Prostate gland (tissue), 2 donors: Measurements from ENCODE around the gene IL9R. TPM values are rescaled to one million over a fixed set of nuclear protein-coding genes. Genes with fewer than 3 reads are reported as not detected.
A peak's percentile ranks its signal among the peaks of the same experiment; 100 is the strongest.
"Not testable (repeated sequence)": the region's sequence is repeated elsewhere in the genome, so short reads cannot be mapped to it uniquely, and the experiment has no call there.

Experiments used
- DNase-seq: peaks from one replicate; pipeline ENCODE4 v3.0.0-alpha.2; 2019; ENCODE audit warnings: low spot score
- H3K27ac ChIP-seq, 2 donors: fragments of 200-600 bp; sonication (generic); 2 replicates each; pipeline ENCODE4 v1.5.1; 2017 to 2019
- H3K27me3 ChIP-seq: fragments of 200-600 bp; sonication (generic); replicated peaks from 2 replicates; pipeline ENCODE4 v1.5.1; 2019; ENCODE audit not compliant: insufficient read depth
- H3K36me3 ChIP-seq, 2 donors: fragments of 200-600 bp; sonication (generic); 1 replicate in 1 of 2; 2 replicates in 1 of 2; pipeline versions ENCODE4 v1.5.1 to v1.8.1; 2017 to 2019
- H3K4me1 ChIP-seq: fragments of 200-600 bp; sonication (generic); replicated peaks from 2 replicates; pipeline ENCODE4 v1.5.1; 2019
- H3K4me3 ChIP-seq, 2 donors: fragments of 200-600 bp; sonication (generic); 2 replicates each; pipeline ENCODE4 v1.5.1; 2017 to 2019
- H3K9me3 ChIP-seq: fragments of 200-600 bp; sonication (generic); 2 replicates; pipeline ENCODE4 v1.5.1; 2017
- CTCF ChIP-seq, 4 experiments: fragments of 200-600 bp in 2 of 4; fragments of 450-650 bp in 2 of 4; sonication (generic) in 2 of 4; IDR thresholded peaks; 1 replicate in 3 of 4; 2 replicates in 1 of 4; pipeline ENCODE4 v1.5.1; 2016 to 2019; ENCODE audit warnings: antibody characterized with exemption in 4 of 4, mild to moderate bottlenecking in 2 of 4, moderate library complexity in 2 of 4
- POLR2A ChIP-seq: fragments of 450-650 bp; IDR thresholded peaks from one replicate; pipeline ENCODE4 v1.6.1; 2016; ENCODE audit warnings: antibody characterized with exemption, mild to moderate bottlenecking
- POLR2AphosphoS5 ChIP-seq: sonication (generic); formaldehyde crosslinking; IDR thresholded peaks from one replicate; pipeline ENCODE4 v1.6.1; 2017; ENCODE audit warnings: antibody characterized with exemption
- WGBS: methylation state at CpG from one replicate; pipeline ENCODE4 v1.1.5; 2018; 5-methylcytosine and 5-hydroxymethylcytosine counted together
- intact Hi-C: fragments of 100-400 bp; cut with DNase I; formaldehyde crosslinking; loops from one replicate; pipeline ENCODE4 v1.14.2; 2022
- total RNA-seq, 2 donors: library from RNA; depleted of rRNA; stranded (reverse); fragments of >200 nt; gene quantifications; one replicate each; pipeline ENCODE4 v1.1.0, GENCODE V29; 2016

Gene IL9R
- total RNA-seq, 2 donors from 2014 or later, result 0.23 TPM; not detected in 1

GRCh38 chrX:155962906-155963305 is 34.6 kb upstream of the IL9R start:
- DNase-seq, result no peak

GRCh38 chrX:155966876-155967275 is 30.6 kb upstream of the IL9R start:
- H3K27ac ChIP-seq, result no peak overlapping the region
- 47% methylated on average over 8 of the region's 8 CpGs for WGBS
- DNase-seq, result no peak
- H3K4me3 ChIP-seq, result no peak overlapping the region
- H3K4me1 ChIP-seq, result no peaks in the 10 kb centered on the region
- H3K27me3 ChIP-seq, result no peaks in the 10 kb centered on the region
- H3K9me3 ChIP-seq, result no peaks in the 10 kb centered on the region
- intact Hi-C loops, result no loop called here
- TF ChIP-seq CTCF (IDR thresholded peaks at IDR 0.05) (peak in 2 of 4 experiments; percentile 16 to 38), POLR2AphosphoS5 (no peak)
- H3K36me3 ChIP-seq, result no peaks in the 10 kb centered on the region

More at GRCh38 chrX:155962906-155963305, 34.6 kb upstream of the IL9R start:
- intact Hi-C loops, result no loop called here
- 43% methylated on average over 1 of the region's 1 CpG for WGBS
- no peaks in the 10 kb centered on the region for H3K27me3 ChIP-seq
- TF ChIP-seq POLR2AphosphoS5 (no peak), CTCF (IDR thresholded peaks at IDR 0.05) (no peak), POLR2A (no peak)
- no peak overlapping the region for H3K4me3 ChIP-seq
- no peaks in the 10 kb centered on the region for H3K4me1 ChIP-seq
- H3K36me3 ChIP-seq, result no peaks in the 10 kb centered on the region
- no peaks in the 10 kb centered on the region for H3K9me3 ChIP-seq
- no peak overlapping the region for H3K27ac ChIP-seq

- no peaks in the 10 kb centered on the region for H3K36me3 ChIP-seq
- no peaks in the 10 kb centered on the region for H3K9me3 ChIP-seq
- DNase-seq, result no peak
- no peak for TF ChIP-seq CTCF (IDR thresholded peaks at IDR 0.05)
- TF ChIP-seq POLR2A, result no peak
- no peak for TF ChIP-seq POLR2AphosphoS5
- intact Hi-C loops, result no loop called here
- no peaks in the 10 kb centered on the region for H3K4me1 ChIP-seq
- H3K4me3 ChIP-seq, result no peak overlapping the region
- 60% methylated on average over 3 of the region's 3 CpGs for WGBS
- H3K27ac ChIP-seq, result no peak overlapping the region
- no peaks in the 10 kb centered on the region for H3K27me3 ChIP-seq
Observed at GRCh38 chrX:155967653-155968325, 29.7 kb upstream of the IL9R start.

- Histone ChIP-seq H3K4me1 (no peaks in the 10 kb centered on the region), H3K27me3 (no peaks in the 10 kb centered on the region), H3K9me3 (no peaks in the 10 kb centered on the region), H3K27ac (no peak overlapping the region), H3K36me3 (no peaks in the 10 kb centered on the region), H3K4me3 (no peak overlapping the region)
- TF ChIP-seq POLR2A (no peak), POLR2AphosphoS5 (no peak), CTCF (IDR thresholded peaks at IDR 0.05) (no peak)
- no peak for DNase-seq
- 30% methylated on average over 1 of the region's 1 CpG for WGBS
- intact Hi-C loops, result no loop called here
Observed at GRCh38 chrX:155968326-155968661, 29.2 kb upstream of the IL9R start.

- H3K27ac ChIP-seq, result no peak overlapping the region
- no peaks in the 10 kb centered on the region for H3K9me3 ChIP-seq
- H3K4me3 ChIP-seq, result no peak overlapping the region
- no peaks in the 10 kb centered on the region for H3K36me3 ChIP-seq
- intact Hi-C loops, result no loop called here
- WGBS, result 44% methylated on average over 5 of the region's 5 CpGs
- H3K4me1 ChIP-seq, result no peaks in the 10 kb centered on the region
- H3K27me3 ChIP-seq, result no peaks in the 10 kb centered on the region
- TF ChIP-seq CTCF (IDR thresholded peaks at IDR 0.05), result no peak
- TF ChIP-seq POLR2A, result no peak
- no peak for DNase-seq
Observed at GRCh38 chrX:155968791-155969190, 28.7 kb upstream of the IL9R start.

- H3K4me3 ChIP-seq, intact Hi-C loops, DNase-seq, H3K27me3 ChIP-seq, H3K4me1 ChIP-seq, H3K27ac ChIP-seq, H3K9me3 ChIP-seq, H3K36me3 ChIP-seq: not testable (repeated sequence)
- WGBS, result 74% methylated on average over 5 of the region's 5 CpGs
Observed at GRCh38 chrX:155971658-155972057, 25.8 kb upstream of the IL9R start.

GRCh38 chrX:155972241-155972640 is 25.3 kb upstream of the IL9R start:
- H3K9me3 ChIP-seq, DNase-seq, H3K4me1 ChIP-seq, H3K27ac ChIP-seq, H3K27me3 ChIP-seq, H3K36me3 ChIP-seq, H3K4me3 ChIP-seq, intact Hi-C loops: not testable (repeated sequence)
- 78% methylated on average over 7 of the region's 7 CpGs for WGBS
